Loucy (cell line): ENCODE measurements around the gene SRBD1.

Experiments
- H2AFZ ChIP-seq: fragments of 200-600 bp; sonication (generic); 2 replicates; pipeline ENCODE4 v1.6.0; 2016; ENCODE audit warnings: antibody characterized with exemption, mild to moderate bottlenecking, low read length, moderate library complexity
- H3F3A ChIP-seq: fragments of 200-600 bp; 2 replicates; pipeline ENCODE4 v1.6.0; 2016; ENCODE audit warnings: antibody characterized with exemption, low read depth, mild to moderate bottlenecking
- H3K27me3 ChIP-seq: fragments of 200-600 bp; sonication (generic); 2 replicates; pipeline ENCODE4 v1.6.1; 2014; ENCODE audit warnings: low read length, mild to moderate bottlenecking; ENCODE audit not compliant: insufficient read depth, poor library complexity, severe bottlenecking
- H3K36me3 ChIP-seq: fragments of 200-600 bp; sonication (generic); 2 replicates; pipeline ENCODE4 v1.6.1; 2016; ENCODE audit warnings: low read length; ENCODE audit not compliant: insufficient read depth
- H3K4me1 ChIP-seq: fragments of 200-600 bp; sonication (generic); 2 replicates; pipeline ENCODE4 v1.5.1; 2014; ENCODE audit warnings: low read length, mild to moderate bottlenecking; ENCODE audit not compliant: insufficient read depth, poor library complexity, severe bottlenecking
- H3K4me2 ChIP-seq: fragments of 200-600 bp; sonication (generic); 2 replicates; pipeline ENCODE4 v1.6.0; 2014; ENCODE audit warnings: antibody characterized with exemption, low read length, low read depth, mild to moderate bottlenecking; ENCODE audit not compliant: poor library complexity, severe bottlenecking
- H3K4me3 ChIP-seq: fragments of 200-600 bp; sonication (generic); 2 replicates; pipeline ENCODE4 v1.5.1; 2014; ENCODE audit warnings: low read length, mild to moderate bottlenecking, mixed read lengths; ENCODE audit not compliant: poor library complexity, severe bottlenecking
- H3K79me2 ChIP-seq: fragments of 200-600 bp; sonication (generic); 2 replicates; pipeline ENCODE4 v1.6.1; 2014; ENCODE audit warnings: low read length; ENCODE audit not compliant: insufficient read depth
- H3K9ac ChIP-seq: fragments of 200-600 bp; sonication (generic); 2 replicates; pipeline ENCODE4 v1.6.0; 2014; ENCODE audit warnings: mild to moderate bottlenecking, low read depth, low read length, moderate library complexity; ENCODE audit not compliant: poor library complexity, severe bottlenecking
- H3K9me2 ChIP-seq: fragments of 200-600 bp; sonication (generic); replicated peaks from 2 replicates; pipeline ENCODE4 v1.6.1; 2016; ENCODE audit warnings: low read depth, low read length, mixed read lengths
- H3K9me3 ChIP-seq: fragments of 200-600 bp; sonication (generic); 2 replicates; pipeline ENCODE4 v1.6.1; 2014; ENCODE audit warnings: mild to moderate bottlenecking, antibody characterized with exemption, low read length, low read depth; ENCODE audit not compliant: insufficient read depth
- H4K20me1 ChIP-seq: fragments of 200-600 bp; sonication (generic); 2 replicates; pipeline ENCODE4 v1.6.0; 2014; ENCODE audit warnings: antibody characterized with exemption, low read length, mild to moderate bottlenecking; ENCODE audit not compliant: insufficient read depth, poor library complexity, severe bottlenecking
- CTCF ChIP-seq: fragments of 200-600 bp; sonication (generic); conservative IDR thresholded peaks from 2 replicates; pipeline ENCODE4 v1.5.1; 2014; ENCODE audit warnings: mild to moderate bottlenecking, antibody characterized with exemption, low read length
- EZH2phosphoT487 ChIP-seq: fragments of 200-600 bp; IDR thresholded peaks from 2 replicates; pipeline ENCODE4 v1.6.1; 2018; ENCODE audit warnings: antibody characterized with exemption, mild to moderate bottlenecking, moderate library complexity, borderline replicate concordance

SRBD1 gene

DNA sequence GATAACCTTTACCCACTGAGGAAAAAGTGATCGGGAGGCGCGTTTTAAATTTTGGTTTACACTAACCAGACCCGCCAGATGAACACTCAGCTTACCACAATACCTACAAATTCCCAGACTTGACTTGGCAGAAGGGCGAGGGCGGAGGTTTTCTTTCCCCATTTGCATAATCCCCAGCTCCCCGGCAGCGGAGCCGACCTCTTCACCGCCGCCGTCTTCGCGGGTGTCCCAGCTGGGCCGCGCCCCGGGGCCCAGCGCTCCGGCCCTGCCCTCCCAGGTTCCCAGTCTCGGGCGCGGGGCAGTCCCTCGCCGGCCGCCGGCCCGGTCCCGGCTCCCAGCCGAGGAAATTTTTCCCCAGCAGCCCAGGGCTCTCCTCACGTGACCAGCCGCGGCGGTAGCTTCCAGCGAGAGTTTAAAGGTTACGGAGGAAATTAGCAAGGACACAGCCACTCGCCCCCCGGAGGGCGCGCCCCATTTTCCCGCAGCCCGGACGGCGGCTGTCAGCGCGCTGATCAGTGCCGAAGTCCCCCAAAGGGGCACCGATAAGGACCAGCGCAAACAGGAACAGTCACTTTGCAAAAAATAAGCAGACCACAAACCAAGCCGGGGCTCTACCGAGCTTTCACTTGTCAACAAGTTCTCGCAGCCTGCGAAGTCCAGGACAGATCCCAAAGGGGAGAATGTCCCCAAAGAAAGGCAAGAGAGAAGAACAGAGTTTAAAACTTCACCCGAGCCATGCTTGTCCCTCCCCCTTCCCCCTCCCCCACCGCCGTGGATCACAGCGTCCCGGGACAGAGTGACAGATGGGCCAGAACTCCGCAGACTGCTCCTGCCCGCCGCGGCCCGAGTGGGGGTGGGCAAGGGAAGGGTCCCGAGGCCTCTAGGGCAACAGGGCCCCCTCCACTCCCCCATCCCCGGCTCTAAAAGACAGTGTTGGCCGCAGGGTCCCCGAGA, 39.1 kb upstream of the SRBD1 start:
- TF ChIP-seq CTCF (no peak), EZH2phosphoT487 (no peak)
- H3K9me3 ChIP-seq, result no peaks in the 10 kb centered on the region
- no peaks in the 10 kb centered on the region for H3K9me2 ChIP-seq
- no peaks in the 10 kb centered on the region for H3K36me3 ChIP-seq
- no peaks in the 10 kb centered on the region for H3K27me3 ChIP-seq
- peaks cover 13% of the 10 kb centered on the region for H4K20me1 ChIP-seq
- H2AFZ ChIP-seq, result peak overlapping the region; percentile 61
- peak overlapping the region; percentile 90 for H3K4me2 ChIP-seq
- peak overlapping the region; percentile 81 for H3K9ac ChIP-seq
- no peaks in the 10 kb centered on the region for H3F3A ChIP-seq
- peaks cover 42% of the 10 kb centered on the region for H3K4me1 ChIP-seq
- peaks cover 44% of the 10 kb centered on the region for H3K79me2 ChIP-seq
- peak overlapping the region; percentile 95 for H3K4me3 ChIP-seq

DNA sequence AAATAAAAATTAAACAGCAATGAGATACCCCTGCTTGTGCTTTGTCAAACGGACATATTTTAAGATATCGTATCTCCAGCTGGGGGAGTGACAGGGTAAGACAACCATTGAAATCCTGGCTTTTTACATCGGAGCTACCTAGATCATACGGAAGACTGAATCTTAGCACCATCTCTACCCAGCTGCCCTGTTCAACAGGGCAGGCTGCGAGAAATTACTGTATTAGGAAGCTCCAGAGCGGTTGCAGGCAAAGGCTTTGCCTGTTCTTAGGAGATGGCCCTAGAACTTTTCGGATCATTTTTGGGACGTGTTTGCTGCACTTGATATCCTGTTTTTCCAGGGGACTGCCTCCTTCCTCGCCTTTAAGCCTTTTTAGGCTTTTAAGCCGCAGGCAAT, 38.4 kb upstream of the SRBD1 start:
- Histone ChIP-seq H3K4me1 (peaks cover 36% of the 10 kb centered on the region), H3K9me2 (no peaks in the 10 kb centered on the region), H3K36me3 (no peaks in the 10 kb centered on the region), H3K9ac (peak overlapping the region; percentile 81), H2AFZ (peak overlapping the region; percentile 61; the same call in 1 of the 2 replicates), H3K4me3 (peak overlapping the region; percentile 95), H3K79me2 (peaks cover 38% of the 10 kb centered on the region), H3F3A (no peaks in the 10 kb centered on the region), H3K9me3 (no peaks in the 10 kb centered on the region), H3K4me2 (peak overlapping the region; percentile 90), H3K27me3 (no peaks in the 10 kb centered on the region), H4K20me1 (peaks cover 11% of the 10 kb centered on the region)
- TF ChIP-seq EZH2phosphoT487 (no peak), CTCF (no peak)

GRCh38 chr2:45648636-45649035, 37.6 kb upstream of the SRBD1 start:
- H3K4me3 ChIP-seq, result no peak overlapping the region
- H3K9ac ChIP-seq, result no peak overlapping the region
- H3K9me3 ChIP-seq, result no peaks in the 10 kb centered on the region
- no peaks in the 10 kb centered on the region for H3F3A ChIP-seq
- TF ChIP-seq CTCF (no peak), EZH2phosphoT487 (no peak)
- no peaks in the 10 kb centered on the region for H3K9me2 ChIP-seq
- H2AFZ ChIP-seq, result no peak overlapping the region
- no peaks in the 10 kb centered on the region for H3K36me3 ChIP-seq
- H3K79me2 ChIP-seq, result peaks cover 29% of the 10 kb centered on the region
- peaks cover 30% of the 10 kb centered on the region for H3K4me1 ChIP-seq
- H3K4me2 ChIP-seq, result no peak overlapping the region
- peaks cover 9% of the 10 kb centered on the region for H4K20me1 ChIP-seq
- no peaks in the 10 kb centered on the region for H3K27me3 ChIP-seq
